SU-DHL-6 (cell line): Measurements from ENCODE around the gene RSBN1L.

Experiments
- EZH2phosphoT487 ChIP-seq: fragments of 200-600 bp; sonication (generic), shearing (Covaris generic); conservative IDR thresholded peaks from 2 replicates; pipeline ENCODE4 v1.6.1; 2018; ENCODE audit warnings: mild to moderate bottlenecking, antibody characterized with exemption, low read length, moderate library complexity, mixed read lengths
- TF ChIP-seq, protein P1 (sequence below): fragments of 200-600 bp; sonication (generic); IDR thresholded peaks from one replicate; pipeline ENCODE4 v1.5.1; 2017; ENCODE audit warnings: antibody characterized with exemption, mild to moderate bottlenecking, low read length, moderate library complexity; ENCODE audit not compliant: insufficient read depth, poor library complexity, severe bottlenecking

DNA sequence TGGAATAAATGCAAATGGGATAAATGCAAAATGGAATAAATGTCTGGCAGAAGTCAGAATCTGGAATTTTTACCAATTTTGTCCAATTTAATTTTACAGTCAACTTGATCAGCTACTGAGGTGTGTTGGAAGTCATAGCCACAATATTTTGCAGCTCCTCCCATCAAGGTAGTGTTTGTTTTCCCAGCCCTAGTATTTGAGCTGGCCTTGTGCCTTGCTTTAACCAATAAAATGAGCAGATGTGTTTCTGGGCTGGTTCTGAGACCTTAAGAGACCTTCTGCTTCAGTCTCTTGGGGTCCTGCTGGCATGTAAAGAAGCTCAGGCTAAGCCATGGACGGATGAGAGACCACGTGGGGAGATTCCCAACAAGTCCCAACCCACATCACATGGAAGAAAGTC is 42.7 kb upstream of the RSBN1L start:
- TF ChIP-seq, protein P1, sequence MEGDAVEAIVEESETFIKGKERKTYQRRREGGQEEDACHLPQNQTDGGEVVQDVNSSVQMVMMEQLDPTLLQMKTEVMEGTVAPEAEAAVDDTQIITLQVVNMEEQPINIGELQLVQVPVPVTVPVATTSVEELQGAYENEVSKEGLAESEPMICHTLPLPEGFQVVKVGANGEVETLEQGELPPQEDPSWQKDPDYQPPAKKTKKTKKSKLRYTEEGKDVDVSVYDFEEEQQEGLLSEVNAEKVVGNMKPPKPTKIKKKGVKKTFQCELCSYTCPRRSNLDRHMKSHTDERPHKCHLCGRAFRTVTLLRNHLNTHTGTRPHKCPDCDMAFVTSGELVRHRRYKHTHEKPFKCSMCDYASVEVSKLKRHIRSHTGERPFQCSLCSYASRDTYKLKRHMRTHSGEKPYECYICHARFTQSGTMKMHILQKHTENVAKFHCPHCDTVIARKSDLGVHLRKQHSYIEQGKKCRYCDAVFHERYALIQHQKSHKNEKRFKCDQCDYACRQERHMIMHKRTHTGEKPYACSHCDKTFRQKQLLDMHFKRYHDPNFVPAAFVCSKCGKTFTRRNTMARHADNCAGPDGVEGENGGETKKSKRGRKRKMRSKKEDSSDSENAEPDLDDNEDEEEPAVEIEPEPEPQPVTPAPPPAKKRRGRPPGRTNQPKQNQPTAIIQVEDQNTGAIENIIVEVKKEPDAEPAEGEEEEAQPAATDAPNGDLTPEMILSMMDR: no peak
- TF ChIP-seq EZH2phosphoT487: no peak
